Coronary artery (tissue), 2 donors: ENCODE results near the gene CFDP1.

Experiments used
- DNase-seq: peaks from one replicate; pipeline ENCODE4 v3.0.0-alpha.2; 2017; ENCODE audit warnings: low spot score
- H3K27ac ChIP-seq, 2 donors: fragments of 200-600 bp; sonication (generic); one replicate each; pipeline ENCODE4 v1.5.1; 2016 to 2019
- H3K4me3 ChIP-seq: fragments of 200-600 bp; sonication (generic); 2 replicates; pipeline ENCODE4 v1.5.1; 2016; ENCODE audit warnings: mild to moderate bottlenecking, moderate library complexity
- CTCF ChIP-seq: fragments of 200-600 bp; sonication (generic); IDR thresholded peaks from one replicate; pipeline ENCODE4 v1.5.1; 2019; ENCODE audit warnings: antibody characterized with exemption

CFDP1 gene

GRCh38 chr16:75385507-75386152 is 47.7 kb downstream of the CFDP1 start:
- no peak for DNase-seq
- peak; percentile 48 for TF ChIP-seq CTCF
- no peak overlapping the region for H3K27ac ChIP-seq
- no peak overlapping the region for H3K4me3 ChIP-seq

GRCh38 chr16:75383141-75383540 is 50.2 kb downstream of the CFDP1 start:
- TF ChIP-seq CTCF, result no peak
- no peak for DNase-seq
- Histone ChIP-seq H3K4me3 (no peak overlapping the region), H3K27ac (no peak overlapping the region)

- Histone ChIP-seq H3K4me3 (no peak overlapping the region), H3K27ac (no peak overlapping the region)
- TF ChIP-seq CTCF, result no peak
- DNase-seq, result no peak
Observed at GRCh38 chr16:75382611-75383010, 50.7 kb downstream of the CFDP1 start.

- TF ChIP-seq CTCF, result no peak
- no peak overlapping the region for H3K27ac ChIP-seq
- no peak overlapping the region for H3K4me3 ChIP-seq
- no peak for DNase-seq
Observed at GRCh38 chr16:75380870-75381269, 52.4 kb downstream of the CFDP1 start.

- TF ChIP-seq CTCF, result no peak
- no peak overlapping the region for H3K4me3 ChIP-seq
- no peak for DNase-seq
- H3K27ac ChIP-seq, result no peak overlapping the region
Observed at GRCh38 chr16:75379911-75380847, 53.1 kb downstream of the CFDP1 start.

- Histone ChIP-seq H3K27ac (no peak overlapping the region), H3K4me3 (no peak overlapping the region)
- TF ChIP-seq CTCF, result no peak
- DNase-seq, result no peak
Observed at GRCh38 chr16:75379339-75379738, 54.0 kb downstream of the CFDP1 start.

GRCh38 chr16:75378616-75379015 is 54.7 kb downstream of the CFDP1 start:
- H3K4me3 ChIP-seq, result no peak overlapping the region
- H3K27ac ChIP-seq, result no peak overlapping the region
- no peak for TF ChIP-seq CTCF
- no peak for DNase-seq
